T-helper 1 cell treated with Interleukin-12 subunit alpha and Interleukin-12 subunit beta and Interleukin-4 antibody, amounts not matched to agents 30 ng/mL and 1 ng/mL, for 36 hours (primary cell): ENCODE data around the gene SLC25A44. TPM values are rescaled to one million over a fixed set of nuclear protein-coding genes. Genes with fewer than 3 reads are reported as not detected.

Experiments used
- intact Hi-C: fragments of 100-400 bp; cut with micrococcal nuclease; formaldehyde crosslinking; loops from one replicate; pipeline ENCODE4 v1.15.1; 2024
- total RNA-seq: library from RNA; stranded (reverse); gene quantifications from 2 replicates; pipeline ENCODE4 v1.2.3, GENCODE V29; 2022

The SLC25A44 gene
- total RNA-seq, 1 donor from 2014 or later = 41.9 TPM

- intact Hi-C loops = no loop called here
Observed at GRCh38 chr1:156232201-156232894, 38.4 kb downstream of the SLC25A44 start.

DNA sequence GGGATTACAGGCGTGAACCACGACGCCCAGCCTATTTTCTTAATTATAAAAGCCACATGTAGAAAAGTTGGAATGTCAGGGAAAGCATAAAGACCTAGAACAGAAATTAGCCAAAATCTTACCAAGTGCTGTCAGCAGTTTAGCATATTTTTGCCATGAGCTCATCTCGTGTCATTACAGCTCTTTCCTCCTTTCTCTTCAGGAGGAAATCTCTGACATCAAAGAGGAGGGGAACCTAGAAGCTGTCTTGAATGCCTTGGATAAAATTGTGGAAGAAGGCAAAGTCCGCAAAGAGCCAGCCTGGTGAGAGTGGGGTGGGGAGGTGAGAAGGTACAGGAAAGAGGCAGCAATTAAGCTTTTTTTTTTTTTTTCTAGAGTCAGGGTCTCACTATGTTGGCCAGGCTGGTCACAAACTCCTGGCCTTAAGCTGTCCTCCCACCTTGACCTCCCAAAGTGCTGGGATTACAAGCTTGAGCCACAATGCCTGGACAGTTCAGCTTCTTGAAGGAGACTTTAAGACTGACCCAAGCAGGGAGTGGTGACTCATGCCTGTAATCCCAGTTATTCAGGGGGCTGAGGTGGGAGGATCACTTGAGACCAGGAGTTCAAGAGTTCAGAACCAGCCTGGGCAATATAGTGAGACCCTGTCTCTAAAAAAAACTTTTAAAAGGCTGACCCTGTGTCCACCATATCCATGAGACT lies 39.7 kb downstream of the SLC25A44 start:
- intact Hi-C loops = no loop called here

DNA sequence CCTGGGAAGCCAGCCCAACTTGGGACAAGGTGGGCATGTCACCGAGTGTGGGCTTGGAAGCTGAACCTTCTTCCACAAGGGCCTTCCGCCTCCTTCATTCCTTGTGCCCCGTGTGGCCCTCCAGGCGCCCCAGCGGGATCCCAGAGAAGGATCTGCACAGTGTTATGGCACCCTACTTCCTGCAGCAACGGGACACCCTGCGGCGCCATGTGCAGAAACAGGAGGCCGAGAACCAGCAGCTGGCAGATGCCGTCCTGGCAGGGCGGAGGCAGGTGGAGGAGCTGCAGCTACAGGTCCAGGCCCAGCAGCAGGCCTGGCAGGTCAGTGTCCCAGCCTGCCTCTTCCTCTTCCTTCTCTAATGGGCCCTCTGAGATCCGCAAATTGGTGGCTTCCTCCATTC lies 42.3 kb downstream of the SLC25A44 start:
- intact Hi-C loops = no loop called here

DNA sequence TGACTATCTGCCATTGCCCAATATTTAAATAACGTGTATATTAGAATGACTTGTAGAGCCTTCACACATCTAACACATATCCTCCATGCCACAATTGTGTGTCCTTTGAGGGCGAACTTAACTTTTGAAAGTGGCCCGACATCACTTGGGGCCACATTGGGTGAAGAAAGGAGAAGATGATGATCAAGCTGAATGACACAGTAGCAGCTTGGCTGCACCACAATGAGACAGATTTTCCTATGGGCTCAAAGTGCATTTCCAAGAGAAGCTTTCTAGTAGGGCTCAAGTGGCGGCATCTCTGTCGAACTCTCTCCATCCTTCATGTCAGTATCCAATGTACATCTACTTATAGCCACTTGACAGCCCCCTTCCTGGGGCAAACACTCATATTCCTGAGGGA lies 44.3 kb downstream of the SLC25A44 start:
- intact Hi-C loops = no loop called here

DNA sequence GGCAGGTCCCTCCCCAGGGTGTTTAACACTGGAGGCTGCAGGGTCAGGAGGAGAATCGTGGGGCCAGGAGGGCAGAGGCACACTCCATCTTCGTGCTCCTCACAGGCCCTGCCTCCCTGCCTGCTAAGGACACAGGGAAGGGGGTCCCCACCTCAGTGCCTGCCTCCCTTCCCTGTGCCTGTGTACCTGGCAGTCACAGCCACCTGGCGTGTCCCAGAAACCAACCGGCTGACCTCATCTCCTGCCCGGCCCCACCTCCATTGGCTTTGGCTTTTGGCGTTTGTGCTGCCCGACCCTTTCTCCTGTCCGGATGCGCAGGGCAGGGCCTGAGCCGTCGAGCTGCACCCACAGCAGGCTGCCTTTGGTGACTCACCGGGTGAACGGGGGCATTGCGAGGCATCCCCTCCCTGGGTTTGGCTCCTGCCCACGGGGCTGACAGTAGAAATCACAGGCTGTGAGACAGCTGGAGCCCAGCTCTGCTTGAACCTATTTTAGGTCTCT lies 47.5 kb downstream of the SLC25A44 start:
- intact Hi-C loops = no loop called here

- intact Hi-C loops = no loop called here
Observed at GRCh38 chr1:156241926-156242325, 48.0 kb downstream of the SLC25A44 start, which contains the start of gene BGLAP. Gene BGLAP (plus strand): TSS chr1:156242184. CDS start chr1:156242232, 48 bp downstream.

DNA sequence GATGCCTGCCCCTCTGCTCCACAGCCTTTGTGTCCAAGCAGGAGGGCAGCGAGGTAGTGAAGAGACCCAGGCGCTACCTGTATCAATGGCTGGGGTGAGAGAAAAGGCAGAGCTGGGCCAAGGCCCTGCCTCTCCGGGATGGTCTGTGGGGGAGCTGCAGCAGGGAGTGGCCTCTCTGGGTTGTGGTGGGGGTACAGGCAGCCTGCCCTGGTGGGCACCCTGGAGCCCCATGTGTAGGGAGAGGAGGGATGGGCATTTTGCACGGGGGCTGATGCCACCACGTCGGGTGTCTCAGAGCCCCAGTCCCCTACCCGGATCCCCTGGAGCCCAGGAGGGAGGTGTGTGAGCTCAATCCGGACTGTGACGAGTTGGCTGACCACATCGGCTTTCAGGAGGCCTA lies 48.8 kb downstream of the SLC25A44 start:
- intact Hi-C loops = no loop called here

GRCh38 chr1:156244126-156244525 lies 50.2 kb downstream of the SLC25A44 start:
- intact Hi-C loops = no loop called here

GRCh38 chr1:156244712-156245111 lies 50.8 kb downstream of the SLC25A44 start:
- intact Hi-C loops = no loop called here

- intact Hi-C loops = no loop called here
Observed at GRCh38 chr1:156245451-156246232, 51.7 kb downstream of the SLC25A44 start.

DNA sequence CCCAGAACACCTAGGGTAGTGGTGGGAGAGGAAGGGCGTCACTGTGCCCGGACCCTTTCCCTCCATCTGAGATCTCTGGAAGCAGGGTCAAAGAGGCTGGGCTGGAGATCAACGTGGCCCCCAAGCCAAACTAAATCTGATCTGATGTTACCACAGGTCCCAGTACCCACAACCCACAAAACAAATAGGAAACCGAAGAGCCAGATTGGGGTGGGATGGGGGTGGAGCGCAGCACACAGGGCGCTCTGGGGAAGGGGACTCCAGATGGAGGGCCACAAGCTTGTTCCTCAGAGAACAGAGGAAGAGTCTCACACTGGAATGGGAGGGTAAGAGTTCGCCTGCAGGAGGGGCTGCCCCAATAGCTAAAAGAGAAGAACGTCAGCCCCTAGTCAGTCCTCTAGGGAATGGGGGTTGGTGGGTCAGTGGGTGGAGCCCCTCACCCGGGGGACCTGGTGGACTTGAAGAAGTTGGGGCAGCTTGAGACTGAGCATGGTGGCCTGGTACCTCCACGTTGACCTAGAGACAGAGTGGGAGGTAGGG lies 52.4 kb downstream of the SLC25A44 start:
- intact Hi-C loops = no loop called here

DNA sequence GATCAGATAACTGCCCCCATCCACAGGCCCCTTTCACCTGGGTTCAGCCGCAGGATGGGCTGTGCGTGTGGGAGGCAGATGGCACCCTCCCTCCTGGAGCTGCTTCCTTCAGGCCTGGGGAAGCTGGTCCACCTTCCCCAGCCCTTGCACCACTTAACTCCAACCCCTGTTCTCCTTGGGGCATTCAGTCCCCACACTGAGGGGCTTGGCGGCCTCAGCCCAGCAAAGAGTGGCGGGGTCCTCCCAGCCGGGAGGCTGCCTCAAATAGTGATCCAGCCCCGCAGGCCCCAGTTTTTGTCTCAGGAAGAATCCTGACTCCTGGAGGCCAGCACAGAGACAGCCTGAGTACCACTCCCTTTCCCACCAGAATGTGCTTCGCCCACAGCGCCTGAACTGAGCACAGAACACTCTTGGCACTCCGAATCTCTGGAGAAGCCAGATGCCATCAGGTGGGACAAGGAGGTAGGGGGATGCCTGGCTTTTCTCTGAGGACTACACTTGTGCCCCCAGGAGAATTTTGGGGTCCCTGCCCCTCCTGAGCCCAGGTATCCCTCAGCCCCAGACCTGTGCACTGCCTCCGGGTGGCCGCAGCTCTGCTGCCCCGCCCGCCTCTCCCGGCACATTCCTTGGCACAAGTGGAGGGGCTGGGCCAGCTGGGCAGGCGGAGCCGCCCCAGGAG lies 53.0 kb downstream of the SLC25A44 start:
- intact Hi-C loops = no loop called here

DNA sequence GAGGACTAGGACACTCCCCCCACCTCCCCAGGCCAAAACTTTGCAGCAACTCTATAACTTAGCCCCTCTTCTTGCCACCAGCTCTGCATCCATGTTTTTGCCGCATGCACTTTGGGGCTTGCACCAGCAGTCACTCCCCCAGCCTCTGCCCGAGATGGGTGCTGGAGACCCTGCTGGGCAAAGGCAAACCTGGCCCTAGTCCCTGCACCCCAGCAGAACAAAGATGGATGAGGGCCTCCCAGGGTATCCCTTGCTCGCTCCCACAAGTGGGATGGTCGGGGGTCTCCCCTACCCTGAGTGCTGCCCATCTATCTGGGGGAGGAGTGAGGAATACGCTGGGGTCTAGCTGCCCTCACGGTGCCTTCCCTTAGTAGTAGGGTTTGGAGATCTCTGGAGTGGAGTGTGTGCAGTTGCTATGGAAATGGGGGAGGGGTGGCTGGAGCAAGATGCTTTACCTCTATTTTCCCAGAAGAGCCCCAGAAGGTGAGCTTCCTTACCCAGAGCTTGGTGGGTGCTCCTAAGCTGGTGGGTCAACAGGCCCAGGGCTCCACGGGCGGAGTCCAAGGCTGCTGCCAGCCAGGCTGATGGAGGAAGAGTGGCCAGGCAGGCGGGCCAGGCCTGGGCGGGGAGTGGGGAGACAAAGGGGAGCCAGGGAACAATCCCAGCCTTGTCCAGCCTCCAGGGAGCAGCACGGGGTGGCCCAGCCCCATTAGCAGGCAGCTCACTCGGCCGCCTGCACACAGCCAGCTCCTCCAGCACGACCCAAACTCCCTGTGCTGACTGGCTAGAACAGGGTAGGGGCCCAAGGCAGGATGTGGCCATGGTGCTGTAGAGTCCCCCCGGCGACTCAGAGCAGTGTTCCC lies 53.8 kb downstream of the SLC25A44 start, which contains the start of gene PAQR6:
Gene PAQR6 (minus strand): TSS at position 597 of the 863 bp plus-strand sequence. CDS start 1,325 bp downstream, outside the sequence.
- intact Hi-C loops = no loop called here

DNA sequence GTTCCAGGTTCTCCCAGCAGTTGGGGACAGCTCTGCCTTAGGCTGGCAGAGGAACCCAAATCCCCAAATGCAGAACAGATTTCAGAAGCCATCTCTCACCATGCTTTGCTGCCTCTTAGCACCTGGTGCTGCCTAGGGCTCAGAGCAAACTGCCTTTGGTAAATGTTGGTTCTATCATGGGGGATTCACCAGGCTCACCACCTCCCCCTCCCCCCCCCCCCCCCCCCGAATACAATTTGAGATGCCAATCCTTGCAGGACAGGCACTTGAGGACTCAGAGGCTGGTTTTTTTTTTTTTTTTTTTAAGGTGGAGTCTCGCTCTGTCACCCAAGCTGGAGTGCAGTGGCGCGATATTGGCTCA lies 54.4 kb downstream of the SLC25A44 start:
- intact Hi-C loops = no loop called here

GRCh38 chr1:156249593-156249992 lies 55.7 kb downstream of the SLC25A44 start:
- intact Hi-C loops = no loop called here

DNA sequence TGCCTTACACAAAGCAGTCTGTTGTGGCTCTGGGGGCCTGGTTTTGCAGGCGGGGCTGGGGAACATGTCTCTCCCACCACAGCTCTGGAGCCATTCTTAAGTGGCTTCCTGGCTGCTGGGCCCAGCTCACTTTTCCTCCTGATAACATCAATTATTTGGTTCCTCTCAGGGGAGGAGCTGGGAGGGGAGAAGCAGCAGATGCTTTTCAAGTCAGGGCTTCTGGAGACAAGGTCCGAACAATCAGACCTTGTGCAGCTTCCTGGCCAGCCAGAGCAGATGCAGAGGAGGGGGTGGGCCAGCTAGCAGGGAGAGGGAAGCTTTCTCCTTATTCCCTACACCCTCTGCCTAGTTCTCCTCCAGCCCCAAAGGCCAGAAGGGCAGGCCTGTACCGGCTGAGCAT lies 57.6 kb downstream of the SLC25A44 start:
- intact Hi-C loops = no loop called here

DNA sequence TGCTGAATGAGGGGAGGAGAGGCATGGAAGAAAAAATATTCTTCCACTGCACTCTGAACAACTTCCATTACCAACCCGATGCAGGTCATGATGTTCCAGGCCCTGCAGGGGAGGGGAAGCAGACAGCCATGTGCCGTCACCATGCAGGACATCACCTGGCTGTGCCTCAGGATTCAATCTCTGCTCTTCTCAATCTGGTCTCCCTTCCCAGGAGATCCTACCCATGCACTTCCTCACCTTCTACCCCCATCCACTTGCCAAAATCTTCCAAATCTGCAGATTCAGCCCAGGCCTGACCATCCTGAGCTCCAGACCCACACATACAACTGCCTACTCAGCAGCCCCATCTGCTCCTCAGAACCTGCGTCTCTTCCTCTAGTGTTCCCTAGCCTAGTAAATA lies 59.7 kb downstream of the SLC25A44 start:
- intact Hi-C loops = no loop called here

- intact Hi-C loops = no loop called here
Observed at GRCh38 chr1:156257711-156258110, 63.8 kb downstream of the SLC25A44 start.

GRCh38 chr1:156258859-156259258 lies 65.0 kb downstream of the SLC25A44 start:
- intact Hi-C loops = no loop called here

GRCh38 chr1:156259805-156260204 lies 65.9 kb downstream of the SLC25A44 start:
- intact Hi-C loops = no loop called here
